ENCODE results near the gene PMFBP1. TPM values are rescaled to one million over a fixed set of nuclear protein-coding genes. Genes with fewer than 3 reads are reported as not detected.

PMFBP1 gene
- total and polyA plus RNA-seq, 2 of the 4 experiments (the other 2 are of a cell fraction), result under 0.01 TPM; not detected in 1

DNA sequence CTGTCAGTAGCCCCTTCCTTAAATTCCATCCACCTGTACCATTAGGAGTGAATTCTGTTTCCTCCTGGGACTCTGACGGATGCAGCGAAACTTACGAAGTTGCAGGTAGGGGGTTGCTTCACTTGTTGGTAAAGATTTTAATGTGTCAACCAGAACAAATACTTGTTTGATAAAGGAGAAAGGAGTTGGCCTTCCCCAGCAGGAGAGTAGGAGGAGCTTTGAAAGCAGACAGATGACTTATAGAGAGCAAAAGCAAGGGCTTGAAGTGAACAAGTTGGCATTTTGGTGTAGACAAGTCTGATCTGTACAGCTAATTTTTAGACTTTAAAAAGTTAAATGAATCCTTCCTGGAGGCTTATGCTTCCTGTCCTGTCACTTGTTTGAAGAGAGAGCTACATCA is 38.1 kb upstream of the PMFBP1 start:
- intact Hi-C loops (cut with micrococcal nuclease), result no loop called here
- DNase-seq, result no peak
- H3K79me1 ChIP-seq (ENCODE audit: low read depth in 1 of 2, low read length in 2 of 2), result no peaks in the 10 kb centered on the region
- CTCF ChIA-PET, result no interaction called here
- no peak for ATAC-seq (ENCODE audit: low read depth)
- no peaks in the 10 kb centered on the region for H3K9me3 ChIP-seq (ENCODE audit: control insufficient read depth, insufficient read depth, low read length)
- H4K8ac ChIP-seq (ENCODE audit: low read depth in 2 of 2, low read length in 2 of 2), result no peak overlapping the region
- no peak overlapping the region for H4K5ac ChIP-seq (ENCODE audit: low read depth, low read length)
- no peak overlapping the region for H3K4me3 ChIP-seq (ENCODE audit: insufficient read depth, low read depth, low read length)
- no peak overlapping the region for H2BK20ac ChIP-seq (ENCODE audit: low read depth, low read length)
- no CpG with 5 or more reads among the region's 3 CpGs for WGBS, 2 experiments (ENCODE audit: extremely low coverage in 2 of 2, insufficient read length in 1 of 2)
- no TSS peak for BruUV-seq (replicated peaks)
- in situ Hi-C loops (cut with MboI; ENCODE audit: low sequenced_read_pairs), result no loop called here
- H3K9me1 ChIP-seq (ENCODE audit: insufficient read depth, low read length), result no peaks in the 10 kb centered on the region
- no peak overlapping the region for H3K14ac ChIP-seq (replicated peaks; ENCODE audit: low read depth, low read length)
- H3K4me2 ChIP-seq (ENCODE audit: low read depth, low read length), result no peak overlapping the region
- no peak overlapping the region for H2BK5ac ChIP-seq (ENCODE audit: low read depth, low read length, poor library complexity, severe bottlenecking)
- H3K27me3 ChIP-seq (ENCODE audit: control insufficient read depth, insufficient read depth, low read length), result no peaks in the 10 kb centered on the region
- H3K18ac ChIP-seq (ENCODE audit: low read depth, low read length), result no peak overlapping the region
- H2AFZ ChIP-seq (replicated peaks; ENCODE audit: low read length, poor library complexity), result no peak overlapping the region
- H3K56ac ChIP-seq (ENCODE audit: extremely low read depth, insufficient read depth, low read length), result no peak overlapping the region
- no peaks in the 10 kb centered on the region for H4K20me1 ChIP-seq (ENCODE audit: insufficient read depth, low read length)
- H4K91ac ChIP-seq (ENCODE audit: insufficient read depth, low read depth, low read length), result no peak overlapping the region
- no peak overlapping the region for H3K4ac ChIP-seq (ENCODE audit: low read depth, low read length)
- no peak overlapping the region for H3K9ac ChIP-seq (ENCODE audit: low read depth, low read length)
- H3K27ac ChIP-seq (ENCODE audit: insufficient read depth, low read length), result no peak overlapping the region
- H2AK9ac ChIP-seq (replicated peaks; ENCODE audit: low read depth, low read length, poor library complexity), result no peak overlapping the region
- no peaks in the 10 kb centered on the region for H3K36me3 ChIP-seq (ENCODE audit: control insufficient read depth, insufficient read depth, low read length)
- H3K23ac ChIP-seq (ENCODE audit: low read depth, low read length), result no peak overlapping the region
- no peak overlapping the region for H2BK120ac ChIP-seq (ENCODE audit: low read depth, low read length)
- dilution Hi-C loops (cut with HindIII; ENCODE audit: low sequenced_read_pairs, unreplicated experiment), result no loop called here
- H3K4me1 ChIP-seq (ENCODE audit: control insufficient read depth, insufficient read depth, low read length), result no peaks in the 10 kb centered on the region
- TF ChIP-seq CEBPB (IDR thresholded peaks at IDR 0.05; ENCODE audit: low read depth, low read length), result no peak
- no peak for TF ChIP-seq FOS (IDR thresholded peaks at IDR 0.05; ENCODE audit: low read depth, low read length)
- TF ChIP-seq CHD1 (IDR thresholded peaks at IDR 0.05; ENCODE audit: low read depth, low read length), result no peak
- TF ChIP-seq NFE2L2 (IDR thresholded peaks at IDR 0.05; ENCODE audit: low read depth, low read length), result no peak
- TF ChIP-seq RFX5 (IDR thresholded peaks at IDR 0.05; ENCODE audit: low read depth, low read length), result no peak
- TF ChIP-seq, protein P1, sequence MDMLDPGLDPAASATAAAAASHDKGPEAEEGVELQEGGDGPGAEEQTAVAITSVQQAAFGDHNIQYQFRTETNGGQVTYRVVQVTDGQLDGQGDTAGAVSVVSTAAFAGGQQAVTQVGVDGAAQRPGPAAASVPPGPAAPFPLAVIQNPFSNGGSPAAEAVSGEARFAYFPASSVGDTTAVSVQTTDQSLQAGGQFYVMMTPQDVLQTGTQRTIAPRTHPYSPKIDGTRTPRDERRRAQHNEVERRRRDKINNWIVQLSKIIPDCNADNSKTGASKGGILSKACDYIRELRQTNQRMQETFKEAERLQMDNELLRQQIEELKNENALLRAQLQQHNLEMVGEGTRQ (IDR thresholded peaks at IDR 0.05; ENCODE audit: low read depth, low read length), result no peak
- no peak for TF ChIP-seq MAZ (IDR thresholded peaks at IDR 0.05; ENCODE audit: borderline replicate concordance, low read depth, low read length)
- no peak for TF ChIP-seq MXI1 (IDR thresholded peaks at IDR 0.05; ENCODE audit: borderline replicate concordance, low read depth, low read length)
- TF ChIP-seq RAD21 (IDR thresholded peaks at IDR 0.05; ENCODE audit: low read length), result no peak
- TF ChIP-seq, protein P2, sequence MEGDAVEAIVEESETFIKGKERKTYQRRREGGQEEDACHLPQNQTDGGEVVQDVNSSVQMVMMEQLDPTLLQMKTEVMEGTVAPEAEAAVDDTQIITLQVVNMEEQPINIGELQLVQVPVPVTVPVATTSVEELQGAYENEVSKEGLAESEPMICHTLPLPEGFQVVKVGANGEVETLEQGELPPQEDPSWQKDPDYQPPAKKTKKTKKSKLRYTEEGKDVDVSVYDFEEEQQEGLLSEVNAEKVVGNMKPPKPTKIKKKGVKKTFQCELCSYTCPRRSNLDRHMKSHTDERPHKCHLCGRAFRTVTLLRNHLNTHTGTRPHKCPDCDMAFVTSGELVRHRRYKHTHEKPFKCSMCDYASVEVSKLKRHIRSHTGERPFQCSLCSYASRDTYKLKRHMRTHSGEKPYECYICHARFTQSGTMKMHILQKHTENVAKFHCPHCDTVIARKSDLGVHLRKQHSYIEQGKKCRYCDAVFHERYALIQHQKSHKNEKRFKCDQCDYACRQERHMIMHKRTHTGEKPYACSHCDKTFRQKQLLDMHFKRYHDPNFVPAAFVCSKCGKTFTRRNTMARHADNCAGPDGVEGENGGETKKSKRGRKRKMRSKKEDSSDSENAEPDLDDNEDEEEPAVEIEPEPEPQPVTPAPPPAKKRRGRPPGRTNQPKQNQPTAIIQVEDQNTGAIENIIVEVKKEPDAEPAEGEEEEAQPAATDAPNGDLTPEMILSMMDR (conservative IDR thresholded peaks at IDR 0.05; ENCODE audit: low read depth, low read length), result no peak
- no peak for TF ChIP-seq MAFK (IDR thresholded peaks at IDR 0.05; ENCODE audit: low read depth, low read length)
- TF ChIP-seq, protein P3, sequence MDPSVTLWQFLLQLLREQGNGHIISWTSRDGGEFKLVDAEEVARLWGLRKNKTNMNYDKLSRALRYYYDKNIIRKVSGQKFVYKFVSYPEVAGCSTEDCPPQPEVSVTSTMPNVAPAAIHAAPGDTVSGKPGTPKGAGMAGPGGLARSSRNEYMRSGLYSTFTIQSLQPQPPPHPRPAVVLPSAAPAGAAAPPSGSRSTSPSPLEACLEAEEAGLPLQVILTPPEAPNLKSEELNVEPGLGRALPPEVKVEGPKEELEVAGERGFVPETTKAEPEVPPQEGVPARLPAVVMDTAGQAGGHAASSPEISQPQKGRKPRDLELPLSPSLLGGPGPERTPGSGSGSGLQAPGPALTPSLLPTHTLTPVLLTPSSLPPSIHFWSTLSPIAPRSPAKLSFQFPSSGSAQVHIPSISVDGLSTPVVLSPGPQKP (IDR thresholded peaks at IDR 0.05; ENCODE audit: borderline replicate concordance, low read depth, low read length), result no peak
- no peak for TF ChIP-seq POLR2A (IDR thresholded peaks at IDR 0.05; ENCODE audit: low read depth, low read length)
- TF ChIP-seq BHLHE40 (IDR thresholded peaks at IDR 0.05; ENCODE audit: low read depth, low read length), result no peak
- TF ChIP-seq RCOR1 (IDR thresholded peaks at IDR 0.05; ENCODE audit: insufficient replicate concordance, low read length), result no peak
- no peak for TF ChIP-seq SMC3 (IDR thresholded peaks at IDR 0.05; ENCODE audit: low read depth, low read length)
- no peak overlapping the region for H2BK15ac ChIP-seq (ENCODE audit: low read depth, low read length)
- POLR2A ChIA-PET (ENCODE audit: unreplicated experiment), result no interaction called here
- no peak overlapping the region for H2AK5ac ChIP-seq (ENCODE audit: low read depth, low read length)

Data from IMR-90 (cell line).